ENCODE measurements around the gene ZG16B. TPM values are rescaled to one million over a fixed set of nuclear protein-coding genes. Genes with fewer than 3 reads are reported as not detected.

ZG16B gene
- total RNA-seq, 1 experiment from 2014 or later, result 8.6 TPM

DNA sequence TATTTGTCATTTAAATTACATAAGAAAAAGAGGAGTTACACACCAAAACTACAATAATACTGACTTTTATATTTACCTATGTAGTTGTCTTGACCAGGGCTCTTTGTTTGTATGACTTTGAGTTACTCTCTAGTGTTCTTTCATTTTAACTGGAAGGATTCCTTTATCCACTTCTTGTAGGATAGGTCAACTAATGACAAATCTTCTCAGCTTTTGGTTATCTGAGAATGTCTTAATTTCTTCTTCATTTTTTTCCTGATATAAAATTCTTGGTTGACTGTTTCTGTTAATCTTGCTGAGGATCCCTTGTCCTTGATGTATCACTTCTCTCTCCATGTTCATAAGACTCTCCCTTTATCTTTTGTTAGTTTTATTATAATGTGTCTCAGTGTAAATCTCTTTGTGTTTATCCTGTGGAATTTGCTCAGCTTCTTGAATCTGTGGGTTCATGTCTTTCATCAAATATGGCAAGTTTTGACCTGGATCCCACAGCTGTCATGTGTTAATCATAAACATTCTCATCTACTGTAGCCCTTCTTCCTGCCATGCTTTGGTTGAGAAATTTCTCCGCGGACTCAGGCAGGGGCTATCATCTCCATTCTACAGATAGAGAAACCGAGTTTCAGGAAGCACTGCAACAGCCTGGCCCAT is 26.4 kb upstream of the ZG16B start:
- ATAC-seq (no peak), DNase-seq (no peak)
- no peak overlapping the region for H3K27ac ChIP-seq (ENCODE audit: low read length)
- H3K79me2 ChIP-seq (ENCODE audit: low read length), result no peaks in the 10 kb centered on the region
- no peak overlapping the region for H3K4me2 ChIP-seq (ENCODE audit: low read length)
- intact Hi-C loops (cut with micrococcal nuclease), result no loop called here
- no peak overlapping the region for H3K9ac ChIP-seq (ENCODE audit: low read length)
- no peaks in the 10 kb centered on the region for H3F3A ChIP-seq (ENCODE audit: low read length, unreplicated experiment)
- peaks cover 8% of the 10 kb centered on the region; the same call in 1 of the 2 replicates for H3K4me1 ChIP-seq (ENCODE audit: insufficient read depth, low read length)
- ChIA-PET POLR2A (ENCODE audit: unreplicated experiment) (no interaction called here), CTCF (no interaction called here)
- H3K9me2 ChIP-seq (replicated peaks; ENCODE audit: low read length), result no peaks in the 10 kb centered on the region
- H3K4me3 ChIP-seq (ENCODE audit: low read length), result no peak overlapping the region
- H4K20me1 ChIP-seq (ENCODE audit: low read length), result no peaks in the 10 kb centered on the region
- no peak overlapping the region for H2AFZ ChIP-seq (ENCODE audit: low read length)
- no TSS peak for BruUV-seq (replicated peaks)
- no peaks in the 10 kb centered on the region for H3K9me3 ChIP-seq (ENCODE audit: low read length)
- H3K36me3 ChIP-seq (ENCODE audit: low read depth, low read length), result no peaks in the 10 kb centered on the region
- no peak for TF ChIP-seq EZH2 (IDR thresholded peaks at IDR 0.05; ENCODE audit: low read length, unreplicated experiment)
- no peak for TF ChIP-seq EZH2phosphoT487 (IDR thresholded peaks at IDR 0.05; ENCODE audit: borderline replicate concordance, low read length)
- TF ChIP-seq, protein P1, sequence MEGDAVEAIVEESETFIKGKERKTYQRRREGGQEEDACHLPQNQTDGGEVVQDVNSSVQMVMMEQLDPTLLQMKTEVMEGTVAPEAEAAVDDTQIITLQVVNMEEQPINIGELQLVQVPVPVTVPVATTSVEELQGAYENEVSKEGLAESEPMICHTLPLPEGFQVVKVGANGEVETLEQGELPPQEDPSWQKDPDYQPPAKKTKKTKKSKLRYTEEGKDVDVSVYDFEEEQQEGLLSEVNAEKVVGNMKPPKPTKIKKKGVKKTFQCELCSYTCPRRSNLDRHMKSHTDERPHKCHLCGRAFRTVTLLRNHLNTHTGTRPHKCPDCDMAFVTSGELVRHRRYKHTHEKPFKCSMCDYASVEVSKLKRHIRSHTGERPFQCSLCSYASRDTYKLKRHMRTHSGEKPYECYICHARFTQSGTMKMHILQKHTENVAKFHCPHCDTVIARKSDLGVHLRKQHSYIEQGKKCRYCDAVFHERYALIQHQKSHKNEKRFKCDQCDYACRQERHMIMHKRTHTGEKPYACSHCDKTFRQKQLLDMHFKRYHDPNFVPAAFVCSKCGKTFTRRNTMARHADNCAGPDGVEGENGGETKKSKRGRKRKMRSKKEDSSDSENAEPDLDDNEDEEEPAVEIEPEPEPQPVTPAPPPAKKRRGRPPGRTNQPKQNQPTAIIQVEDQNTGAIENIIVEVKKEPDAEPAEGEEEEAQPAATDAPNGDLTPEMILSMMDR (conservative IDR thresholded peaks at IDR 0.05; ENCODE audit: low read depth, low read length), result no peak
- H3K27me3 ChIP-seq (ENCODE audit: low read length), result no peaks in the 10 kb centered on the region

DNA sequence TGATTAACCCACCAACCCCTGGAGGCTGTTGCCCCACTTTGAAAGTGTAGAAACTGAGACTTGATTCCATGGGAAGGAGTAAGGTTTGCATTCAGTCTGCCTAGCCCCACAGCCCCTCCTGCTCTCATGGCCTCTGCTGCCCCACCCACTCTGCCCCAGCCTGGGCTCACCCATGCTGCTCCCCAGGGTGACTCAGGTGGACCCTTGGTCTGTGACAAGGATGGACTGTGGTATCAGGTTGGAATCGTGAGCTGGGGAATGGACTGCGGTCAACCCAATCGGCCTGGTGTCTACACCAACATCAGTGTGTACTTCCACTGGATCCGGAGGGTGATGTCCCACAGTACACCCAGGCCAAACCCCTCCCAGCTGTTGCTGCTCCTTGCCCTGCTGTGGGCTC is 25.4 kb upstream of the ZG16B start:
- H3K27me3 ChIP-seq (ENCODE audit: low read length), result no peaks in the 10 kb centered on the region
- no peak overlapping the region for H3K9ac ChIP-seq (ENCODE audit: low read length)
- DNase-seq (no peak), ATAC-seq (no peak)
- no peaks in the 10 kb centered on the region for H3F3A ChIP-seq (ENCODE audit: low read length, unreplicated experiment)
- no peaks in the 10 kb centered on the region for H4K20me1 ChIP-seq (ENCODE audit: low read length)
- H3K4me2 ChIP-seq (ENCODE audit: low read length), result no peak overlapping the region
- no peaks in the 10 kb centered on the region for H3K9me3 ChIP-seq (ENCODE audit: low read length)
- no peaks in the 10 kb centered on the region for H3K36me3 ChIP-seq (ENCODE audit: low read depth, low read length)
- H3K4me1 ChIP-seq (ENCODE audit: insufficient read depth, low read length), result peaks cover 4% of the 10 kb centered on the region; the same call in 1 of the 2 replicates
- intact Hi-C loops (cut with micrococcal nuclease), result no loop called here
- ChIA-PET CTCF (no interaction called here), POLR2A (ENCODE audit: unreplicated experiment) (no interaction called here)
- no peak overlapping the region for H2AFZ ChIP-seq (ENCODE audit: low read length)
- TF ChIP-seq EZH2phosphoT487 (IDR thresholded peaks at IDR 0.05; ENCODE audit: borderline replicate concordance, low read length) (no peak), EZH2 (IDR thresholded peaks at IDR 0.05; ENCODE audit: low read length, unreplicated experiment) (no peak)
- TF ChIP-seq, protein P1 (conservative IDR thresholded peaks at IDR 0.05; ENCODE audit: low read depth, low read length), result no peak
- no peak overlapping the region for H3K4me3 ChIP-seq (ENCODE audit: low read length)
- no peaks in the 10 kb centered on the region for H3K79me2 ChIP-seq (ENCODE audit: low read length)
- no TSS peak for BruUV-seq (replicated peaks)
- no peak overlapping the region for H3K27ac ChIP-seq (ENCODE audit: low read length)
- no peaks in the 10 kb centered on the region for H3K9me2 ChIP-seq (replicated peaks; ENCODE audit: low read length)

DNA sequence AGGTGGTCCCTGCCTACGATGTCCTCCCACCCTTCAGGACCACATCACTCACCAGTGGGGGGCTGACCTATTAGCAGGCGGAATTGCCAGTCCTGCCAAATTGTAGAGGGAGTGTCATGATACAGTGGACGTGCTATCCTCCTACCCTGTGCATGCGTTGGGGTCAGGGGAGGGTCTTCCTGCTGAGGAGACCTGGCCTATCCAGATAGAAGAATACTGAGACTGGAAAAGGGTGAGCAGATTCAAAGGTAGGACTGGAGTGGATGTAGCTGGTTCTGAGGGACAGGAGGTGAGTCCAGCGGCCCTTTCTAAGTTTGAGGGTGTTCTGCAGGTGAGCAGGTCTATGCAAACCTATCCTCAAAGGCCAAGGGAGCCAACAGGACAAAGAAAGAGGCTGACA is 23.8 kb upstream of the ZG16B start:
- ChIA-PET CTCF (no interaction called here), POLR2A (ENCODE audit: unreplicated experiment) (no interaction called here)
- Histone ChIP-seq H4K20me1 (ENCODE audit: low read length) (no peaks in the 10 kb centered on the region), H3K4me3 (ENCODE audit: low read length) (no peak overlapping the region), H3K79me2 (ENCODE audit: low read length) (no peaks in the 10 kb centered on the region), H3K9ac (ENCODE audit: low read length) (no peak overlapping the region), H3K27me3 (ENCODE audit: low read length) (no peaks in the 10 kb centered on the region), H3K9me3 (ENCODE audit: low read length) (no peaks in the 10 kb centered on the region), H3K27ac (ENCODE audit: low read length) (no peak overlapping the region), H3F3A (ENCODE audit: low read length, unreplicated experiment) (no peaks in the 10 kb centered on the region), H3K36me3 (ENCODE audit: low read depth, low read length) (no peaks in the 10 kb centered on the region), H2AFZ (ENCODE audit: low read length) (no peak overlapping the region), H3K4me1 (ENCODE audit: insufficient read depth, low read length) (no peaks in the 10 kb centered on the region), H3K9me2 (replicated peaks; ENCODE audit: low read length) (no peaks in the 10 kb centered on the region), H3K4me2 (ENCODE audit: low read length) (no peak overlapping the region)
- intact Hi-C loops (cut with micrococcal nuclease), result no loop called here
- TF ChIP-seq EZH2 (IDR thresholded peaks at IDR 0.05; ENCODE audit: low read length, unreplicated experiment), result no peak
- BruUV-seq (replicated peaks), result no TSS peak
- DNase-seq (no peak), ATAC-seq (no peak)

All from PC-3 (cell line).